OCI-LY3 (cell line): ENCODE results near the gene NKTR.

ENCODE experiments used
- H2AFZ ChIP-seq: fragments of 200-600, 300-600 bp; shearing (Covaris generic); 2 replicates; pipeline ENCODE4 v1.6.0; 2014; ENCODE audit warnings: antibody characterized with exemption, low read depth, low read length
- H3K27ac ChIP-seq: fragments of 200-600, 300-600 bp; sonication (generic); 2 replicates; pipeline ENCODE4 v1.5.1; 2014; ENCODE audit warnings: mild to moderate bottlenecking, low read length, moderate library complexity, mixed read lengths
- H3K27me3 ChIP-seq: fragments of 200-600, 300-600 bp; sonication (generic); 2 replicates; pipeline ENCODE4 v1.6.1; 2014; ENCODE audit warnings: low read depth, low read length, mixed read lengths
- H3K36me3 ChIP-seq: fragments of 200-600, 300-600 bp; sonication (generic); replicated peaks from 2 replicates; pipeline ENCODE3; 2014; ENCODE audit warnings: low read depth, low read length, mixed read lengths
- H3K4me1 ChIP-seq: fragments of 300-600, 200-600 bp; sonication (generic); 2 replicates; pipeline ENCODE4 v1.6.1; 2014; ENCODE audit warnings: low read length, mixed read lengths
- H3K4me2 ChIP-seq: fragments of 200-600, 300-600 bp; sonication (generic); 2 replicates; pipeline ENCODE4 v1.6.1; 2014; ENCODE audit warnings: low read length, mixed read lengths
- H3K4me3 ChIP-seq: fragments of 300-600, 200-600 bp; sonication (generic); 2 replicates; pipeline ENCODE4 v1.5.1; 2014; ENCODE audit warnings: antibody characterized with exemption, mild to moderate bottlenecking, low read length, moderate library complexity
- H3K79me2 ChIP-seq: fragments of 300-600, 200-600 bp; shearing (Covaris generic); 2 replicates; pipeline ENCODE4 v1.6.1; 2014; ENCODE audit warnings: mild to moderate bottlenecking, low read length, mixed read lengths
- H3K9ac ChIP-seq: fragments of 300-600, 200-600 bp; shearing (Covaris generic); 2 replicates; pipeline ENCODE4 v1.6.0; 2014; ENCODE audit warnings: mild to moderate bottlenecking, low read length, moderate library complexity
- H3K9me3 ChIP-seq: fragments of 200-600, 300-600 bp; shearing (Covaris generic); 2 replicates; pipeline ENCODE4 v1.6.1; 2014; ENCODE audit warnings: low read length, mixed read lengths; ENCODE audit not compliant: insufficient read depth
- H4K20me1 ChIP-seq: fragments of 200-600, 300-600 bp; sonication (generic); 2 replicates; pipeline ENCODE4 v1.6.1; 2016; ENCODE audit warnings: low read length, mixed read lengths; ENCODE audit not compliant: insufficient read depth
- CTCF ChIP-seq: fragments of 200-600, 300-600 bp; sonication (generic); IDR thresholded peaks from 2 replicates; pipeline ENCODE4 v1.5.1; 2014; ENCODE audit warnings: antibody characterized with exemption, low read length, low read depth
- EZH2phosphoT487 ChIP-seq: fragments of 200-600 bp; shearing (Covaris generic); IDR thresholded peaks from 2 replicates; pipeline ENCODE4 v1.6.1; 2018; ENCODE audit warnings: antibody characterized with exemption, mixed run types, low read depth

Gene NKTR

GRCh38 chr3:42688487-42689420 is 88.3 kb downstream of the NKTR start:
- Histone ChIP-seq H3K4me3 (no peak overlapping the region), H3K9me3 (no peaks in the 10 kb centered on the region), H3K27me3 (0 out of 2 replicates have a peak, but pooled peaks cover 5% of the 10 kb centered on the region), H3K79me2 (no peaks in the 10 kb centered on the region), H3K4me2 (no peak overlapping the region), H3K9ac (no peak overlapping the region), H3K36me3 (no peaks in the 10 kb centered on the region), H2AFZ (no peak overlapping the region), H3K27ac (no peak overlapping the region), H4K20me1 (no peaks in the 10 kb centered on the region), H3K4me1 (no peaks in the 10 kb centered on the region)
- TF ChIP-seq CTCF: no peak
- no peak for TF ChIP-seq EZH2phosphoT487

- Histone ChIP-seq H2AFZ (no peak overlapping the region), H4K20me1 (no peaks in the 10 kb centered on the region), H3K27me3 (peaks cover 9% of the 10 kb centered on the region; the same call in 1 of the 2 replicates), H3K4me1 (no peaks in the 10 kb centered on the region), H3K9ac (no peak overlapping the region), H3K4me2 (no peak overlapping the region), H3K36me3 (no peaks in the 10 kb centered on the region), H3K27ac (no peak overlapping the region), H3K79me2 (no peaks in the 10 kb centered on the region), H3K4me3 (no peak overlapping the region), H3K9me3 (no peaks in the 10 kb centered on the region)
- TF ChIP-seq EZH2phosphoT487 (no peak), CTCF (no peak)
Measured at GRCh38 chr3:42689421-42690014, 89.0 kb downstream of the NKTR start.

- no peak overlapping the region for H3K27ac ChIP-seq
- H3K79me2 ChIP-seq: no peaks in the 10 kb centered on the region
- no peaks in the 10 kb centered on the region for H3K9me3 ChIP-seq
- H3K36me3 ChIP-seq: no peaks in the 10 kb centered on the region
- no peaks in the 10 kb centered on the region for H4K20me1 ChIP-seq
- no peak overlapping the region for H2AFZ ChIP-seq
- TF ChIP-seq CTCF (no peak), EZH2phosphoT487 (no peak)
- no peak overlapping the region for H3K9ac ChIP-seq
- H3K27me3 ChIP-seq: peaks cover 15% of the 10 kb centered on the region
- H3K4me3 ChIP-seq: no peak overlapping the region
- no peaks in the 10 kb centered on the region for H3K4me1 ChIP-seq
- H3K4me2 ChIP-seq: no peak overlapping the region
Measured at GRCh38 chr3:42690191-42690590, 89.7 kb downstream of the NKTR start.
